Activated naive CD8-positive, alpha-beta T cell treated with anti-CD3 and anti-CD28 coated beads, Interleukin-2, amount 10 ng/mL, durations not matched to agents 7 days and 5 days (primary cell): ENCODE data around the gene NOC2L. TPM values are rescaled to one million over a fixed set of nuclear protein-coding genes. Genes with fewer than 3 reads are reported as not detected.

Source experiments
- ATAC-seq: fragments of 150-1000 bp; cut with Tn5 transposase; one replicate; pipeline ENCODE4 v1.10.0; 2021; ENCODE audit warnings: low read depth, moderate library complexity
- POLR2A ChIA-PET: fragments of 350-600 bp; sonication (Branson Sonifier 250); formaldehyde crosslinking; loops from one replicate; lab custom pipeline; 2021; ENCODE audit warnings: antibody characterized with exemption; lab: Charles Lee
- DNase-seq: peaks from one replicate; pipeline ENCODE4 v3.0.0; 2021
- H3K27ac Mint-ChIP-seq: one replicate; pipeline ENCODE4 v1.8.0; 2022; ENCODE audit warnings: mild to moderate bottlenecking, mixed read lengths
- H3K27me3 Mint-ChIP-seq: one replicate; pipeline ENCODE4 v1.8.0; 2022; ENCODE audit warnings: mild to moderate bottlenecking, moderate library complexity, mixed read lengths
- H3K36me3 Mint-ChIP-seq: one replicate; pipeline ENCODE4 v1.8.0; 2021; ENCODE audit warnings: mild to moderate bottlenecking, mixed read lengths
- H3K4me1 Mint-ChIP-seq: one replicate; pipeline ENCODE4 v1.8.0; 2021; ENCODE audit warnings: mixed read lengths
- H3K4me3 Mint-ChIP-seq: one replicate; pipeline ENCODE4 v1.8.0; 2022; ENCODE audit warnings: mild to moderate bottlenecking, moderate library complexity, mixed read lengths
- H3K9me3 Mint-ChIP-seq: one replicate; pipeline ENCODE4 v1.8.0; 2021; ENCODE audit warnings: mixed read lengths
- total RNA-seq, 2 experiments: library from RNA; stranded (reverse); gene quantifications; one replicate each; pipeline ENCODE4 v1.2.3, GENCODE V29; 2021

The NOC2L gene
- total RNA-seq, 2 experiments from 2014 or later = 63.0 to 63.4 TPM

- H3K27me3 Mint-ChIP-seq = peaks cover 25% of the 10 kb centered on the region
- no peaks in the 10 kb centered on the region for H3K36me3 Mint-ChIP-seq
- H3K4me3 Mint-ChIP-seq = no peak overlapping the region
- ATAC-seq = no peak
- H3K4me1 Mint-ChIP-seq = peaks cover 3% of the 10 kb centered on the region
- no peaks in the 10 kb centered on the region for H3K9me3 Mint-ChIP-seq
- no peak overlapping the region for H3K27ac Mint-ChIP-seq
- DNase-seq = no peak
- POLR2A ChIA-PET = no interaction called here
Measured at GRCh38 chr1:937521-937920, 21.5 kb downstream of the NOC2L start.

GRCh38 chr1:936348-937264 is 22.4 kb downstream of the NOC2L start:
- DNase-seq = no peak
- peaks cover 26% of the 10 kb centered on the region for H3K27me3 Mint-ChIP-seq
- no peak for ATAC-seq
- no peaks in the 10 kb centered on the region for H3K36me3 Mint-ChIP-seq
- H3K4me3 Mint-ChIP-seq = no peak overlapping the region
- H3K27ac Mint-ChIP-seq = no peak overlapping the region
- H3K9me3 Mint-ChIP-seq = no peaks in the 10 kb centered on the region
- POLR2A ChIA-PET = no interaction called here
- peaks cover 4% of the 10 kb centered on the region for H3K4me1 Mint-ChIP-seq

- Mint-ChIP-seq H3K27me3 (peaks cover 22% of the 10 kb centered on the region), H3K36me3 (no peaks in the 10 kb centered on the region), H3K27ac (no peak overlapping the region), H3K4me1 (peaks cover 5% of the 10 kb centered on the region), H3K4me3 (no peak overlapping the region), H3K9me3 (no peaks in the 10 kb centered on the region)
- POLR2A ChIA-PET = no interaction called here
- no peak for DNase-seq
- no peak for ATAC-seq
Measured at GRCh38 chr1:935751-936231, 23.3 kb downstream of the NOC2L start.

GRCh38 chr1:934991-935750 is 23.9 kb downstream of the NOC2L start:
- no peaks in the 10 kb centered on the region for H3K9me3 Mint-ChIP-seq
- H3K27ac Mint-ChIP-seq = no peak overlapping the region
- POLR2A ChIA-PET = no interaction called here
- H3K4me3 Mint-ChIP-seq = no peak overlapping the region
- H3K27me3 Mint-ChIP-seq = peaks cover 19% of the 10 kb centered on the region
- ATAC-seq (no peak), DNase-seq (no peak)
- H3K36me3 Mint-ChIP-seq = no peaks in the 10 kb centered on the region
- peaks cover 5% of the 10 kb centered on the region for H3K4me1 Mint-ChIP-seq

GRCh38 chr1:933603-933940 is 25.5 kb downstream of the NOC2L start:
- no peak overlapping the region for H3K27ac Mint-ChIP-seq
- H3K4me1 Mint-ChIP-seq = peaks cover 5% of the 10 kb centered on the region
- H3K27me3 Mint-ChIP-seq = peaks cover 14% of the 10 kb centered on the region
- no peaks in the 10 kb centered on the region for H3K9me3 Mint-ChIP-seq
- ATAC-seq = no peak
- no peaks in the 10 kb centered on the region for H3K36me3 Mint-ChIP-seq
- DNase-seq = no peak
- POLR2A ChIA-PET = interaction anchor here (1.1 to 1.6 kb wide), 2 partner anchors 8 to 11 kb away, joined by 3 read pairs; no protein-coding TSS in a partner anchor
- no peak overlapping the region for H3K4me3 Mint-ChIP-seq

- POLR2A ChIA-PET = interaction anchor here (1.1 to 1.6 kb wide), 2 partner anchors 8 to 11 kb away, joined by 3 read pairs; no protein-coding TSS in a partner anchor
- Mint-ChIP-seq H3K27ac (no peak overlapping the region), H3K9me3 (no peaks in the 10 kb centered on the region), H3K4me1 (peaks cover 5% of the 10 kb centered on the region), H3K4me3 (no peak overlapping the region), H3K27me3 (peaks cover 16% of the 10 kb centered on the region), H3K36me3 (no peaks in the 10 kb centered on the region)
- ATAC-seq = no peak
- no peak for DNase-seq
Measured at GRCh38 chr1:932776-933602, 26.1 kb downstream of the NOC2L start.

GRCh38 chr1:932173-932510 is 26.9 kb downstream of the NOC2L start:
- H3K9me3 Mint-ChIP-seq = no peaks in the 10 kb centered on the region

GRCh38 chr1:931380-932172 is 27.5 kb downstream of the NOC2L start:
- Mint-ChIP-seq H3K27ac (no peak overlapping the region), H3K36me3 (no peaks in the 10 kb centered on the region), H3K9me3 (no peaks in the 10 kb centered on the region), H3K4me3 (no peak overlapping the region), H3K27me3 (peaks cover 25% of the 10 kb centered on the region), H3K4me1 (peaks cover 5% of the 10 kb centered on the region)
- ATAC-seq (no peak), DNase-seq (no peak)
- POLR2A ChIA-PET = interaction anchor here (1.3 to 1.6 kb wide), 2 partner anchors 9 to 10 kb away, joined by 3 read pairs; no protein-coding TSS in a partner anchor

More at GRCh38 chr1:932173-932510, 26.9 kb downstream of the NOC2L start:
- Mint-ChIP-seq H3K27me3 (peaks cover 24% of the 10 kb centered on the region), H3K4me1 (peaks cover 5% of the 10 kb centered on the region), H3K36me3 (no peaks in the 10 kb centered on the region), H3K4me3 (no peak overlapping the region), H3K27ac (no peak overlapping the region)
- DNase-seq (no peak), ATAC-seq (no peak)
- POLR2A ChIA-PET = interaction anchor here (1.6 kb wide), 1 partner anchor 9 kb away, joined by 3 read pairs; no protein-coding TSS in a partner anchor

- ATAC-seq (no peak), DNase-seq (no peak)
- Mint-ChIP-seq H3K27ac (no peak overlapping the region), H3K27me3 (peaks cover 34% of the 10 kb centered on the region), H3K9me3 (no peaks in the 10 kb centered on the region), H3K4me1 (peaks cover 5% of the 10 kb centered on the region), H3K36me3 (no peaks in the 10 kb centered on the region), H3K4me3 (no peak overlapping the region)
- POLR2A ChIA-PET = interaction anchor here (1.3 kb wide), 1 partner anchor 10 kb away, joined by 3 read pairs; no protein-coding TSS in a partner anchor
Measured at GRCh38 chr1:930633-931138, 28.4 kb downstream of the NOC2L start.

- Mint-ChIP-seq H3K9me3 (no peaks in the 10 kb centered on the region), H3K27me3 (peaks cover 31% of the 10 kb centered on the region), H3K4me3 (no peak overlapping the region), H3K4me1 (peaks cover 5% of the 10 kb centered on the region), H3K27ac (no peak overlapping the region), H3K36me3 (no peaks in the 10 kb centered on the region)
- DNase-seq (no peak), ATAC-seq (no peak)
- POLR2A ChIA-PET = interaction anchor here (1.3 kb wide), 1 partner anchor 10 kb away, joined by 3 read pairs; no protein-coding TSS in a partner anchor
Measured at GRCh38 chr1:929712-930632, 29.1 kb downstream of the NOC2L start.
